H9 (cell line): ENCODE results near the gene PRDM11. TPM values are rescaled to one million over a fixed set of nuclear protein-coding genes. Genes with fewer than 3 reads are reported as not detected.

Source experiments
- DNase-seq: peaks from one replicate; pipeline ENCODE4 v3.0.0-alpha.2; 2017
- H2AFZ ChIP-seq: one replicate; pipeline ENCODE4 v1.6.1; 2013; ENCODE audit warnings: mild to moderate bottlenecking, low read length, control low read depth, moderate library complexity
- H2AK5ac ChIP-seq: 2 replicates; pipeline ENCODE4 v1.6.1; 2013; ENCODE audit warnings: low read length, control low read depth, mixed read lengths; ENCODE audit not compliant: insufficient read length
- H2BK120ac ChIP-seq: one replicate; pipeline ENCODE4 v1.6.1; 2013; ENCODE audit warnings: low read depth, mild to moderate bottlenecking, low read length, control low read depth, inconsistent platforms; ENCODE audit not compliant: poor library complexity, severe bottlenecking
- H2BK12ac ChIP-seq: 2 replicates; pipeline ENCODE4 v1.6.1; 2013; ENCODE audit warnings: low read length, control low read depth, mixed read lengths, low read depth; ENCODE audit not compliant: insufficient read length
- H2BK15ac ChIP-seq: 2 replicates; pipeline ENCODE4 v1.6.1; 2013; ENCODE audit warnings: low read depth, low read length, control low read depth
- H2BK20ac ChIP-seq: one replicate; pipeline ENCODE4 v1.6.1; 2013; ENCODE audit warnings: low read depth, mild to moderate bottlenecking, low read length, control low read depth, inconsistent platforms; ENCODE audit not compliant: poor library complexity, severe bottlenecking
- H2BK5ac ChIP-seq: 2 replicates; pipeline ENCODE4 v1.6.1; 2013; ENCODE audit warnings: low read length, control low read depth, mixed read lengths; ENCODE audit not compliant: insufficient read length
- H3K14ac ChIP-seq: 2 replicates; pipeline ENCODE4 v1.6.1; 2013; ENCODE audit warnings: low read length, control low read depth; ENCODE audit not compliant: insufficient read depth
- H3K18ac ChIP-seq: 2 replicates; pipeline ENCODE4 v1.6.1; 2013; ENCODE audit warnings: low read depth, mild to moderate bottlenecking, mixed read lengths, low read length, control low read depth; ENCODE audit not compliant: insufficient read length
- H3K23ac ChIP-seq: 2 replicates; pipeline ENCODE4 v1.6.1; 2013; ENCODE audit warnings: low read length, control low read depth, mixed read lengths, low read depth; ENCODE audit not compliant: insufficient read length
- H3K23me2 ChIP-seq: 2 replicates; pipeline ENCODE4 v1.6.1; 2013; ENCODE audit warnings: low read depth, mild to moderate bottlenecking, mixed read lengths, low read length, control low read depth; ENCODE audit not compliant: insufficient read length, poor library complexity, severe bottlenecking
- H3K27ac ChIP-seq: 2 replicates; pipeline ENCODE4 v1.5.1; 2013; ENCODE audit warnings: low read length, control low read depth, mixed read lengths, low read depth; ENCODE audit not compliant: insufficient read length
- H3K27me3 ChIP-seq: 2 replicates; pipeline ENCODE4 v1.6.1; 2013; ENCODE audit warnings: low read length, control low read depth, inconsistent platforms; ENCODE audit not compliant: insufficient read depth
- H3K4ac ChIP-seq: 2 replicates; pipeline ENCODE4 v1.6.1; 2013; ENCODE audit warnings: low read depth, mild to moderate bottlenecking, control low read depth, inconsistent platforms, low read length, moderate library complexity
- H3K4me1 ChIP-seq: 2 replicates; pipeline ENCODE4 v1.6.1; 2013; ENCODE audit warnings: low read length, control low read depth, inconsistent platforms; ENCODE audit not compliant: insufficient read depth
- H3K4me2 ChIP-seq: 2 replicates; pipeline ENCODE4 v1.6.1; 2013; ENCODE audit warnings: low read length, control low read depth, mixed read lengths; ENCODE audit not compliant: insufficient read length, insufficient read depth
- H3K56ac ChIP-seq: 2 replicates; pipeline ENCODE4 v1.6.1; 2013; ENCODE audit warnings: low read depth, mild to moderate bottlenecking, mixed read lengths, low read length, control low read depth; ENCODE audit not compliant: insufficient read length
- H3K79me1 ChIP-seq: 2 replicates; pipeline ENCODE4 v1.6.1; 2013; ENCODE audit warnings: low read depth, mild to moderate bottlenecking, moderate library complexity, low read length, control low read depth, inconsistent platforms; ENCODE audit not compliant: insufficient read depth, poor library complexity, severe bottlenecking
- H3K79me2 ChIP-seq: 2 replicates; pipeline ENCODE4 v1.6.1; 2013; ENCODE audit warnings: low read length, control low read depth, inconsistent platforms; ENCODE audit not compliant: insufficient read depth
- H3K9ac ChIP-seq: 2 replicates; pipeline ENCODE4 v1.6.1; 2013; ENCODE audit warnings: low read length, control low read depth, mixed read lengths; ENCODE audit not compliant: insufficient read length; ENCODE audit errors: extremely low read depth
- H3K9me3 ChIP-seq: one replicate; pipeline ENCODE4 v1.6.1; 2013; ENCODE audit warnings: low read depth, low read length, inconsistent platforms; ENCODE audit not compliant: control insufficient read depth
- H3T11ph ChIP-seq: one replicate; pipeline ENCODE4 v1.6.1; 2013; ENCODE audit warnings: mild to moderate bottlenecking, low read length, control low read depth, inconsistent platforms
- H4K20me1 ChIP-seq: one replicate; pipeline ENCODE4 v1.6.1; 2013; ENCODE audit not compliant: control insufficient read depth, insufficient read length, insufficient read depth
- H4K5ac ChIP-seq: 2 replicates; pipeline ENCODE4 v1.6.1; 2013; ENCODE audit warnings: low read depth, mild to moderate bottlenecking, mixed read lengths, low read length, control low read depth; ENCODE audit not compliant: insufficient read length
- H4K8ac ChIP-seq: replicated peaks from 2 replicates; pipeline ENCODE4 v1.6.1; 2013; ENCODE audit warnings: low read length, control low read depth, mixed read lengths, low read depth; ENCODE audit not compliant: insufficient read length
- H4K91ac ChIP-seq: 2 replicates; pipeline ENCODE4 v1.6.1; 2013; ENCODE audit warnings: low read depth, mild to moderate bottlenecking, moderate library complexity, mixed read lengths, low read length, control low read depth; ENCODE audit not compliant: insufficient read length
- H3K27ac Mint-ChIP-seq, 3 experiments: 2 replicates in 2 of 3; 3 replicates in 1 of 3; pipeline ENCODE4 v1.8.0; 2020 to 2021; ENCODE audit warnings: mixed read lengths in 3 of 3, mild to moderate bottlenecking in 1 of 3, moderate library complexity in 1 of 3
- H3K27me3 Mint-ChIP-seq: 2 replicates; pipeline ENCODE4 v1.8.0; 2021; ENCODE audit warnings: low read depth, mild to moderate bottlenecking, moderate library complexity, mixed read lengths
- H3K36me3 Mint-ChIP-seq, 3 experiments: 2 replicates in 2 of 3; 3 replicates in 1 of 3; pipeline ENCODE4 v1.8.0; 2020 to 2021; ENCODE audit warnings: low read depth in 3 of 3, mixed read lengths in 3 of 3; ENCODE audit not compliant: insufficient read depth in 1 of 3
- H3K4me1 Mint-ChIP-seq, 2 experiments: 2 replicates each; pipeline ENCODE4 v1.8.0; 2020; ENCODE audit warnings: mixed read lengths in 2 of 2
- H3K4me3 Mint-ChIP-seq, 2 experiments: 2 replicates in 1 of 2; 3 replicates in 1 of 2; pipeline ENCODE4 v1.8.0; 2020 to 2021; ENCODE audit warnings: mild to moderate bottlenecking in 2 of 2, mixed read lengths in 2 of 2, moderate library complexity in 1 of 2
- H3K9me3 Mint-ChIP-seq, 2 experiments: 2 replicates in 1 of 2; 3 replicates in 1 of 2; pipeline ENCODE4 v1.8.0; 2020; ENCODE audit warnings: mild to moderate bottlenecking in 2 of 2, mixed read lengths in 2 of 2, moderate library complexity in 1 of 2
- WGBS: extraction: QIAGEN DNeasy Blood & Tissue Kit; methylation state at CpG from one replicate; pipeline ENCODE4 v1.1.7; 2013; ENCODE audit warnings: missing lambda C conversion rate, low lambda C conversion rate, mixed read lengths; ENCODE audit not compliant: insufficient read length; ENCODE audit errors: extremely low coverage; 5-methylcytosine and 5-hydroxymethylcytosine counted together
- total RNA-seq: library from RNA; stranded (reverse); gene quantifications from 2 replicates; pipeline ENCODE4 v1.2.1, GENCODE V29; 2021
- TF ChIP-seq, protein P1 (sequence below): fragments of 200-600 bp; sonication (generic); conservative IDR thresholded peaks from 3 replicates; pipeline ENCODE4 v1.8.0; 2021; ENCODE audit warnings: antibody characterized with exemption, mild to moderate bottlenecking

PRDM11 gene
- total RNA-seq, 1 experiment from 2014 or later: 11.5 TPM

DNA sequence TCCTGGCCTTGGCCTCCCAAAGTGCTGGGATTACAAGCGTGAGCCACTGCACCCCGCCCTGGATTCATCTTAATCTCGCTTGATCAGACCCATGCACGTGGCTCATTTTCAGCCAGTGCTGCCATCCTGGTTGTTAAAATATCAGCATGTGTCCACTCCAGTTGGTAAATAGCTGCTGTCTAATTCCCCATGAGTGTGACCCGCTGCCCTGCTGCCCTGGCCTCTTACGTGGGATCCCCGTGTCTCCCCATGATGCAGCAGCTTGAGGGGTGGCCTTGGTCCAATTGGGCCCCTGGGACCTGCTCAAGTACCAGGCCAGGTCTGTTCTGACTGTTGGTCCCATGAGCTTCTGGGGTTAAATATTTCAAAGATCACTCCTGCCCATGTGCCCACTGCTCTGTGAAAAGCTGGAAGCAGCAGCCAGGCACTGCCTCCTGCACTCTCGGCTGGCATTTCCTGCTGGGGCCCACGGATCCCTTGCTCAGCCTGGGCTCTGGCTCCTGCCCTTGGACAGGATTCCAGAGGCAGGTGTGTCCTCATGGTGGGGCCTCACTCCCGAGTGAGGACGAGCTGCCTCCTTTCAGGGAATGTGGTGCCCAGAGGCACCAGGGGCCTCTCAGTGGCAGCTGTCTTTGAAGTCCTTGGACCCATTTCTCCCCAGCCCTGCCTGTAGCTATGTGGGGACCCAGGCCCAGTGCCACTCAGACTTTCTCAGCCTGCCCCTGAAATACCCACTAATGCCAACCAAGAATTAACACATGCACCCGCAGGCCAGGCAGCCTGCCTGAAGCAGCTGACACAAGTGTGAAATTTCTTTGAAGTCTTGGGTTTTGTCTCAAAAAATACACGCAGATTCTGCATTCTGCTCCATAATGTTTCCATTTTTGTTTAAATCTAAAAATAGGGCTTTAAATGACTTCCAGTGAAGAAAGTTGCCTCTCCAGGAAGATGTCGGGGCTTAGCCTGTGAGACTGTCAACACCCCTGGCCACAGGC, 38.1 kb upstream of the PRDM11 start:
- Histone ChIP-seq H3K4me2 (no peak overlapping the region), H2BK12ac (no peak overlapping the region), H2BK120ac (no peak overlapping the region), H3K18ac (no peak overlapping the region), H4K20me1 (no peaks in the 10 kb centered on the region), H2BK15ac (no peak overlapping the region), H4K8ac (no peak overlapping the region), H3K56ac (no peak overlapping the region), H2AK5ac (no peak overlapping the region), H3K79me2 (no peaks in the 10 kb centered on the region), H3K9me3 (no peaks in the 10 kb centered on the region), H3K4ac (no peak overlapping the region), H3K23ac (no peak overlapping the region), H4K5ac (no peak overlapping the region), H3T11ph (no peak overlapping the region), H4K91ac (no peak overlapping the region), H2BK20ac (no peak overlapping the region), H2BK5ac (no peak overlapping the region), H3K79me1 (no peaks in the 10 kb centered on the region), H2AFZ (no peak overlapping the region), H3K9ac (no peak overlapping the region), H3K23me2 (no peaks in the 10 kb centered on the region), H3K27ac (no peak overlapping the region), H3K14ac (no peak overlapping the region; the same call in 1 of the 2 replicates), H3K27me3 (no peaks in the 10 kb centered on the region), H3K4me1 (no peaks in the 10 kb centered on the region)
- H3K36me3 Mint-ChIP-seq: no peaks in the 10 kb centered on the region
- H3K4me3 Mint-ChIP-seq: no peak overlapping the region
- H3K27me3 Mint-ChIP-seq: peaks cover 16% of the 10 kb centered on the region
- TF ChIP-seq, protein P1, sequence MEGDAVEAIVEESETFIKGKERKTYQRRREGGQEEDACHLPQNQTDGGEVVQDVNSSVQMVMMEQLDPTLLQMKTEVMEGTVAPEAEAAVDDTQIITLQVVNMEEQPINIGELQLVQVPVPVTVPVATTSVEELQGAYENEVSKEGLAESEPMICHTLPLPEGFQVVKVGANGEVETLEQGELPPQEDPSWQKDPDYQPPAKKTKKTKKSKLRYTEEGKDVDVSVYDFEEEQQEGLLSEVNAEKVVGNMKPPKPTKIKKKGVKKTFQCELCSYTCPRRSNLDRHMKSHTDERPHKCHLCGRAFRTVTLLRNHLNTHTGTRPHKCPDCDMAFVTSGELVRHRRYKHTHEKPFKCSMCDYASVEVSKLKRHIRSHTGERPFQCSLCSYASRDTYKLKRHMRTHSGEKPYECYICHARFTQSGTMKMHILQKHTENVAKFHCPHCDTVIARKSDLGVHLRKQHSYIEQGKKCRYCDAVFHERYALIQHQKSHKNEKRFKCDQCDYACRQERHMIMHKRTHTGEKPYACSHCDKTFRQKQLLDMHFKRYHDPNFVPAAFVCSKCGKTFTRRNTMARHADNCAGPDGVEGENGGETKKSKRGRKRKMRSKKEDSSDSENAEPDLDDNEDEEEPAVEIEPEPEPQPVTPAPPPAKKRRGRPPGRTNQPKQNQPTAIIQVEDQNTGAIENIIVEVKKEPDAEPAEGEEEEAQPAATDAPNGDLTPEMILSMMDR: no peak
- no CpG with 5 or more reads among the region's 14 CpGs for WGBS
- H3K4me1 Mint-ChIP-seq: peaks cover 0 to 3% of the 10 kb centered on the region in 2 experiments; a peak in 2 of 4 replicates
- H3K27ac Mint-ChIP-seq: no peak overlapping the region
- no peaks in the 10 kb centered on the region for H3K9me3 Mint-ChIP-seq
- DNase-seq: no peak
